Adipose tissue (tissue), 3 donors: ENCODE measurements around the gene ELK4. TPM values are rescaled to one million over a fixed set of nuclear protein-coding genes. Genes with fewer than 3 reads are reported as not detected.

Source experiments
- H3K27ac ChIP-seq: one replicate; pipeline ENCODE4 v1.5.1; 2013; ENCODE audit warnings: low read depth, low read length
- WGBS, 3 donors: extraction: QIAGEN DNeasy Blood & Tissue Kit; methylation state at CpG; one replicate each; pipeline ENCODE4 v1.1.7; 2013; 5-methylcytosine and 5-hydroxymethylcytosine counted together
- polyA plus RNA-seq, 3 donors: library from polyadenylated mRNA; stranded (reverse); fragments of 200-250 nt; gene quantifications; one replicate each; pipeline ENCODE4 v1.2.3, GENCODE V29; 2013
- donor health status: healthy with polysubstance abuse.
- donor health status: Bipolar disorder and iron deficiency.
- donor health status: healthy.

Gene ELK4
- polyA plus RNA-seq = 1 to 10 TPM; 2.5 to 7.8 (median 4.7) TPM

- peak within 1 kb of the TSS; percentile 87 for H3K27ac ChIP-seq
- WGBS, 3 donors = 1% methylated on average over 67 to 83 of the region's 83 CpGs
Observed at GRCh38 chr1:205631768-205632668, at the start of gene ELK4. ELK4 (minus strand) TSS chr1:205632011; CDS start chr1:205623882, 8,129 bp downstream.

- H3K27ac ChIP-seq = no peak overlapping the region
- WGBS, 3 donors = 84 to 92% (median 86%) methylated on average over 3 of the region's 3 CpGs
Observed at GRCh38 chr1:205681364-205681763, 49.6 kb upstream of the ELK4 start.

- H3K27ac ChIP-seq = no peak within 1 kb of the TSS
Observed at GRCh38 chr1:205680073-205680851, 48.5 kb upstream of the ELK4 start, which contains the start of gene SLC45A3. SLC45A3 (minus strand) TSS chr1:205680509; CDS start chr1:205664656, 15,853 bp downstream.

GRCh38 chr1:205678286-205679111 lies 46.7 kb upstream of the ELK4 start:
- H3K27ac ChIP-seq = no peak overlapping the region
- WGBS, 3 donors = 43 to 72% (median 49%) methylated on average over 10 of the region's 10 CpGs

More at GRCh38 chr1:205680073-205680851, 48.5 kb upstream of the ELK4 start, which contains the start of gene SLC45A3:
- WGBS, 3 donors = 0 to 2% (median 2%) methylated on average over 52 to 83 of the region's 86 CpGs

- H3K27ac ChIP-seq = no peak overlapping the region
- 54 to 74% (median 59%) methylated on average over 5 of the region's 5 CpGs for WGBS, 3 donors
Observed at GRCh38 chr1:205677167-205677566, 45.4 kb upstream of the ELK4 start.

GRCh38 chr1:205676597-205676996 lies 44.8 kb upstream of the ELK4 start:
- no peak overlapping the region for H3K27ac ChIP-seq
- 60 to 75% (median 66%) methylated on average over 3 of the region's 3 CpGs for WGBS, 3 donors

- H3K27ac ChIP-seq = no peak overlapping the region
- 86 to 92% (median 88%) methylated on average over 5 of the region's 5 CpGs for WGBS, 3 donors
Observed at GRCh38 chr1:205676002-205676401, 44.2 kb upstream of the ELK4 start.

- 96 to 97% (median 96%) methylated on average over 4 of the region's 4 CpGs for WGBS, 3 donors
- H3K27ac ChIP-seq = no peak overlapping the region
Observed at GRCh38 chr1:205675247-205675646, 43.4 kb upstream of the ELK4 start.

- H3K27ac ChIP-seq = no peak overlapping the region
- WGBS, 3 donors = 71 to 80% (median 79%) methylated on average over 4 of the region's 4 CpGs
Observed at GRCh38 chr1:205672970-205673369, 41.2 kb upstream of the ELK4 start.

GRCh38 chr1:205672395-205672889 lies 40.6 kb upstream of the ELK4 start:
- 62 to 81% (median 81%) methylated on average over 11 of the region's 11 CpGs for WGBS, 3 donors
- no peak overlapping the region for H3K27ac ChIP-seq

- H3K27ac ChIP-seq = no peak overlapping the region
- WGBS, 3 donors = 76 to 87% (median 85%) methylated on average over 13 of the region's 13 CpGs
Observed at GRCh38 chr1:205670611-205671430, 39.0 kb upstream of the ELK4 start.

- 82 to 87% (median 87%) methylated on average over 5 of the region's 5 CpGs for WGBS, 3 donors
- H3K27ac ChIP-seq = no peak overlapping the region
Observed at GRCh38 chr1:205670150-205670446, 38.3 kb upstream of the ELK4 start.

GRCh38 chr1:205669341-205670149 lies 37.7 kb upstream of the ELK4 start:
- H3K27ac ChIP-seq = no peak overlapping the region
- 43 to 76% (median 51%) methylated on average over 20 of the region's 20 CpGs for WGBS, 3 donors

GRCh38 chr1:205668951-205669340 lies 37.1 kb upstream of the ELK4 start:
- H3K27ac ChIP-seq = no peak overlapping the region
- 66 to 89% (median 67%) methylated on average over 5 of the region's 5 CpGs for WGBS, 3 donors

- WGBS, 3 donors = 79 to 93% (median 87%) methylated on average over 11 of the region's 11 CpGs
- H3K27ac ChIP-seq = no peak overlapping the region
Observed at GRCh38 chr1:205667909-205668643, 36.3 kb upstream of the ELK4 start.
